HEK293T (cell line): ENCODE results near the gene PIR.

Source experiments
- ARNT ChIP-seq: fragments of 450-650 bp; IDR thresholded peaks from 2 replicates; pipeline ENCODE4 v1.6.1; 2017; ENCODE audit warnings: mild to moderate bottlenecking
- ELF4 ChIP-seq: fragments of 450-650 bp; IDR thresholded peaks from 2 replicates; pipeline ENCODE4 v1.6.1; 2017; ENCODE audit warnings: antibody characterized with exemption
- HDGF ChIP-seq: fragments of 450-650 bp; IDR thresholded peaks from 2 replicates; pipeline ENCODE4 v1.6.1; 2017; ENCODE audit warnings: antibody characterized with exemption, borderline replicate concordance
- SP1 ChIP-seq: fragments of 450-650 bp; IDR thresholded peaks from 2 replicates; pipeline ENCODE4 v1.6.1; 2017

DNA sequence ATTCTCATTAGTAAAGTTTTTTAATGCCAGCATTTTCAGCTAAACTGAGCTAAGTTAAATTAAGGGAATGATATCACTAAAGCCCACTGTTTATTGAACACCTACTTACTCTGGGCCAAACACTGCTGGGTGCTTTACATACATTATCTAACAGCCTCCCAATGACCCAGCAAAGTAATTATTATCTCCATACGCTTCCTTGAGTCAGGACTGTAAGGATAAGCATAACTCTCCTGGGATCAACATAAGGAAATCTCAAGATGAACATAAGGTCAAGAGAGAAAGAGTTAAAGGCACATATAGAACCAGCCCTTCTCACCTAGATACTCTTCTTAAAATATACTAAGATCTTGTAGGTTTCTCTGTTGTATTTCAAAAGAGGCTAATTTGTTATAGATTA, 21.1 kb upstream of the PIR start:
- no peak for TF ChIP-seq SP1
- no peak for TF ChIP-seq ARNT
- TF ChIP-seq HDGF, result no peak
- TF ChIP-seq ELF4, result no peak
